WTC11 (cell line): ENCODE results near the gene OBP2B. TPM values are rescaled to one million over a fixed set of nuclear protein-coding genes. Genes with fewer than 3 reads are reported as not detected.

ENCODE experiments used
- ATAC-seq: fragments of 200-7000 bp; cut with Tn5 transposase; 2 replicates; pipeline ENCODE4 v1.10.0; 2021; ENCODE audit warnings: mild to moderate bottlenecking, moderate library complexity
- CTCF ChIA-PET: fragments of 300-600 bp; sonication (Branson Sonifier 250); formaldehyde crosslinking; loops from one replicate; lab custom pipeline; 2021; ENCODE audit warnings: antibody characterized with exemption; lab: Charles Lee
- POLR2A ChIA-PET: fragments of 350-600 bp; sonication (Branson Sonifier 250); formaldehyde crosslinking; loops from one replicate; lab custom pipeline; 2021; ENCODE audit warnings: antibody characterized with exemption; lab: Charles Lee
- DNase-seq: peaks from one replicate; pipeline ENCODE4 v3.0.0; 2021; ENCODE audit warnings: low spot score
- H3K27ac Mint-ChIP-seq: 2 replicates; pipeline ENCODE4 v1.8.0; 2021; ENCODE audit warnings: mixed read lengths
- H3K27me3 Mint-ChIP-seq: 2 replicates; pipeline ENCODE4 v1.8.0; 2021; ENCODE audit warnings: low read depth, mild to moderate bottlenecking, moderate library complexity, mixed read lengths
- H3K36me3 Mint-ChIP-seq: 2 replicates; pipeline ENCODE4 v1.8.0; 2021; ENCODE audit warnings: mixed read lengths
- H3K4me1 Mint-ChIP-seq: 2 replicates; pipeline ENCODE4 v1.8.0; 2022; ENCODE audit warnings: mixed read lengths
- H3K4me3 Mint-ChIP-seq: 2 replicates; pipeline ENCODE4 v1.8.0; 2021; ENCODE audit warnings: mild to moderate bottlenecking, moderate library complexity, mixed read lengths
- H3K9me3 Mint-ChIP-seq: 2 replicates; pipeline ENCODE4 v1.8.0; 2021; ENCODE audit warnings: mixed read lengths
- ATF1 ChIP-seq: sonication (generic); formaldehyde crosslinking; IDR thresholded peaks from 2 replicates; pipeline ENCODE4 v1.8.1; 2023; ENCODE audit warnings: mild to moderate bottlenecking, moderate library complexity, missing genetic modification reagents
- ELF4 ChIP-seq: sonication (generic); formaldehyde crosslinking; IDR thresholded peaks from 2 replicates; pipeline ENCODE4 v1.8.1; 2022; ENCODE audit warnings: low read depth, mild to moderate bottlenecking, moderate library complexity, missing genetic modification reagents
- EMX1 ChIP-seq: fragments of 250-450 bp; sonication (Bioruptor Pico); IDR thresholded peaks from 2 replicates; pipeline ENCODE4 v1.8.0; 2021; ENCODE audit warnings: mild to moderate bottlenecking
- ESRRA ChIP-seq: sonication (generic); formaldehyde crosslinking; IDR thresholded peaks from 2 replicates; pipeline ENCODE4 v1.8.1; 2022; ENCODE audit warnings: mild to moderate bottlenecking, missing genetic modification reagents, borderline replicate concordance
- FOXK1 ChIP-seq: sonication (generic); formaldehyde crosslinking; IDR thresholded peaks from 2 replicates; pipeline ENCODE4 v1.8.0; 2022; ENCODE audit warnings: mild to moderate bottlenecking, moderate library complexity, missing genetic modification reagents
- GABPB1 ChIP-seq: sonication (generic); formaldehyde crosslinking; IDR thresholded peaks from 2 replicates; pipeline ENCODE4 v1.8.1; 2023; ENCODE audit warnings: mild to moderate bottlenecking, missing genetic modification reagents
- GRHL2 ChIP-seq: fragments of 250-450 bp; sonication (Bioruptor Pico); IDR thresholded peaks from 2 replicates; pipeline ENCODE4 v1.8.0; 2022; ENCODE audit warnings: mild to moderate bottlenecking, moderate library complexity; ENCODE audit not compliant: insufficient replicate concordance, severe bottlenecking
- NFATC4 ChIP-seq: fragments of 250-450 bp; sonication (Bioruptor Pico); IDR thresholded peaks from 2 replicates; pipeline ENCODE4 v1.9.0; 2021; ENCODE audit warnings: mild to moderate bottlenecking
- NFYB ChIP-seq: sonication (generic); formaldehyde crosslinking; conservative IDR thresholded peaks from 2 replicates; pipeline ENCODE4 v1.8.0; 2022; ENCODE audit warnings: low read depth, missing genetic modification reagents
- NR1H2 ChIP-seq: sonication (generic); formaldehyde crosslinking; IDR thresholded peaks from 2 replicates; pipeline ENCODE4 v1.9.0; 2021; ENCODE audit warnings: mild to moderate bottlenecking, moderate library complexity, missing genetic modification reagents
- RORB ChIP-seq: fragments of 250-450 bp; sonication (Bioruptor Pico); IDR thresholded peaks from 2 replicates; pipeline ENCODE4 v1.9.0; 2021; ENCODE audit warnings: mild to moderate bottlenecking
- SMAD3 ChIP-seq: sonication (generic); formaldehyde crosslinking; IDR thresholded peaks from 2 replicates; pipeline ENCODE4 v1.8.0; 2022; ENCODE audit warnings: missing genetic modification reagents, mild to moderate bottlenecking, borderline replicate concordance
- SMAD4 ChIP-seq: sonication (generic); formaldehyde crosslinking; IDR thresholded peaks from 2 replicates; pipeline ENCODE4 v1.8.0; 2022; ENCODE audit warnings: mild to moderate bottlenecking, missing genetic modification reagents
- SP1 ChIP-seq: sonication (generic); formaldehyde crosslinking; conservative IDR thresholded peaks from 2 replicates; pipeline ENCODE4 v1.8.1; 2022; ENCODE audit warnings: missing genetic modification reagents
- ZNF263 ChIP-seq: sonication (generic); formaldehyde crosslinking; IDR thresholded peaks from 2 replicates; pipeline ENCODE4 v1.8.1; 2022; ENCODE audit warnings: low read depth, mild to moderate bottlenecking, moderate library complexity, missing genetic modification reagents
- ZNF423 ChIP-seq: fragments of 250-450 bp; sonication (Bioruptor Pico); IDR thresholded peaks from 2 replicates; pipeline ENCODE4 v2.1.2; 2022; ENCODE audit warnings: mild to moderate bottlenecking, moderate library complexity
- total RNA-seq: library from RNA; stranded (reverse); gene quantifications from 3 replicates; pipeline ENCODE4 v1.2.3, GENCODE V29; 2021
- TF ChIP-seq, protein P1 (sequence below): sonication (generic); formaldehyde crosslinking; IDR thresholded peaks from 2 replicates; pipeline ENCODE4 v1.8.0; 2023; ENCODE audit warnings: missing genetic modification reagents, mild to moderate bottlenecking, borderline replicate concordance
- TF ChIP-seq, protein P2 (sequence below): fragments of 250-450 bp; sonication (Bioruptor Pico); IDR thresholded peaks from 2 replicates; pipeline ENCODE4 v2.1.2; 2022; ENCODE audit warnings: mild to moderate bottlenecking, moderate library complexity
- TF ChIP-seq, protein P3 (sequence below): sonication (generic); formaldehyde crosslinking; conservative IDR thresholded peaks from 2 replicates; pipeline ENCODE4 v1.8.1; 2022; ENCODE audit warnings: mild to moderate bottlenecking, missing genetic modification reagents
- TF ChIP-seq, protein P4 (sequence below): fragments of 250-450 bp; sonication (Bioruptor Pico); IDR thresholded peaks from 2 replicates; pipeline ENCODE4 v1.9.0; 2021; ENCODE audit warnings: mild to moderate bottlenecking, borderline replicate concordance

OBP2B gene
- total RNA-seq, 1 experiment from 2014 or later, result not detected

DNA sequence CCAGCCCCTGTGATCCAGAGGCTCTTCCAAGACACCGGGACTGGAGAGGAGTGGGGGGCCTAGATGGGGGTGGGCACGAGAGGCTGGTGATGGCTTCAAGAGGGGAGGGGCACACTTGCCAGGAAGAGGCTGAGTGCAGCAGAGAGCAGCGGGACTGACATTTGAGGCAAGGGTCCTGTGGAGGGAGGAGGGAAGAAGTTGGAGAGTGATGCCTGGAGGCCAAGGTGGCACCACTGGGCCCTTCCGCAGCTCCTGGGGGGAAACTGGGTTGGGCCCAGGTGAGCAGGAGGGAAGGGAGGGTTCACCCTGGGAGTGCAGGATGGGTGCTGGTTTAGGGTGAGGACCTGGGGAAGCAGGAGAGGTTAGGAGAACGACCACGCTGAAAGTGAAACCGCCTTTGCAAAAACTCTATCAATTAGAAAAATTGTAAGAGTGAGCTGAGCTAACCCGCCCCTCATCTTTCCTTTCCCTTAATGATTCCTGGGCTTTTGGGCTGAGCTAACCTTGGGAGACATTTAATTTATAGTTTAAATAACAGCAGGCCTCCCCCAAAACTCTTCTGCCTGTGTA, 39.8 kb upstream of the OBP2B start:
- TF ChIP-seq ELF4 (CRISPR knock-in tag) (no peak), SP1 (CRISPR knock-in tag) (no peak), GABPB1 (CRISPR knock-in tag) (no peak), ZNF263 (CRISPR knock-in tag) (no peak), GRHL2 (no peak), SMAD4 (CRISPR knock-in tag) (no peak), EMX1 (no peak), ESRRA (CRISPR knock-in tag) (no peak), SMAD3 (CRISPR knock-in tag) (no peak), RORB (no peak), NFATC4 (CRISPR knock-in tag) (no peak), FOXK1 (CRISPR knock-in tag) (no peak), ZNF423 (no peak), ATF1 (CRISPR knock-in tag) (no peak), NFYB (no peak), NR1H2 (CRISPR knock-in tag) (no peak)
- TF ChIP-seq, protein P1, sequence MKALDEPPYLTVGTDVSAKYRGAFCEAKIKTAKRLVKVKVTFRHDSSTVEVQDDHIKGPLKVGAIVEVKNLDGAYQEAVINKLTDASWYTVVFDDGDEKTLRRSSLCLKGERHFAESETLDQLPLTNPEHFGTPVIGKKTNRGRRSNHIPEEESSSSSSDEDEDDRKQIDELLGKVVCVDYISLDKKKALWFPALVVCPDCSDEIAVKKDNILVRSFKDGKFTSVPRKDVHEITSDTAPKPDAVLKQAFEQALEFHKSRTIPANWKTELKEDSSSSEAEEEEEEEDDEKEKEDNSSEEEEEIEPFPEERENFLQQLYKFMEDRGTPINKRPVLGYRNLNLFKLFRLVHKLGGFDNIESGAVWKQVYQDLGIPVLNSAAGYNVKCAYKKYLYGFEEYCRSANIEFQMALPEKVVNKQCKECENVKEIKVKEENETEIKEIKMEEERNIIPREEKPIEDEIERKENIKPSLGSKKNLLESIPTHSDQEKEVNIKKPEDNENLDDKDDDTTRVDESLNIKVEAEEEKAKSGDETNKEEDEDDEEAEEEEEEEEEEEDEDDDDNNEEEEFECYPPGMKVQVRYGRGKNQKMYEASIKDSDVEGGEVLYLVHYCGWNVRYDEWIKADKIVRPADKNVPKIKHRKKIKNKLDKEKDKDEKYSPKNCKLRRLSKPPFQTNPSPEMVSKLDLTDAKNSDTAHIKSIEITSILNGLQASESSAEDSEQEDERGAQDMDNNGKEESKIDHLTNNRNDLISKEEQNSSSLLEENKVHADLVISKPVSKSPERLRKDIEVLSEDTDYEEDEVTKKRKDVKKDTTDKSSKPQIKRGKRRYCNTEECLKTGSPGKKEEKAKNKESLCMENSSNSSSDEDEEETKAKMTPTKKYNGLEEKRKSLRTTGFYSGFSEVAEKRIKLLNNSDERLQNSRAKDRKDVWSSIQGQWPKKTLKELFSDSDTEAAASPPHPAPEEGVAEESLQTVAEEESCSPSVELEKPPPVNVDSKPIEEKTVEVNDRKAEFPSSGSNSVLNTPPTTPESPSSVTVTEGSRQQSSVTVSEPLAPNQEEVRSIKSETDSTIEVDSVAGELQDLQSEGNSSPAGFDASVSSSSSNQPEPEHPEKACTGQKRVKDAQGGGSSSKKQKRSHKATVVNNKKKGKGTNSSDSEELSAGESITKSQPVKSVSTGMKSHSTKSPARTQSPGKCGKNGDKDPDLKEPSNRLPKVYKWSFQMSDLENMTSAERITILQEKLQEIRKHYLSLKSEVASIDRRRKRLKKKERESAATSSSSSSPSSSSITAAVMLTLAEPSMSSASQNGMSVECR, result no peak
- TF ChIP-seq, protein P2, sequence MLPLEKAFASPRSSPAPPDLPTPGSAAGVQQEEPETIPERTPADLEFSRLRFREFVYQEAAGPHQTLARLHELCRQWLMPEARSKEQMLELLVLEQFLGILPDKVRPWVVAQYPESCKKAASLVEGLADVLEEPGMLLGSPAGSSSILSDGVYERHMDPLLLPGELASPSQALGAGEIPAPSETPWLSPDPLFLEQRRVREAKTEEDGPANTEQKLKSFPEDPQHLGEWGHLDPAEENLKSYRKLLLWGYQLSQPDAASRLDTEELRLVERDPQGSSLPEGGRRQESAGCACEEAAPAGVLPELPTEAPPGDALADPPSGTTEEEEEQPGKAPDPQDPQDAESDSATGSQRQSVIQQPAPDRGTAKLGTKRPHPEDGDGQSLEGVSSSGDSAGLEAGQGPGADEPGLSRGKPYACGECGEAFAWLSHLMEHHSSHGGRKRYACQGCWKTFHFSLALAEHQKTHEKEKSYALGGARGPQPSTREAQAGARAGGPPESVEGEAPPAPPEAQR (CRISPR knock-in tag), result no peak
- TF ChIP-seq, protein P3, sequence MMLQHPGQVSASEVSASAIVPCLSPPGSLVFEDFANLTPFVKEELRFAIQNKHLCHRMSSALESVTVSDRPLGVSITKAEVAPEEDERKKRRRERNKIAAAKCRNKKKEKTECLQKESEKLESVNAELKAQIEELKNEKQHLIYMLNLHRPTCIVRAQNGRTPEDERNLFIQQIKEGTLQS, result no peak
- TF ChIP-seq, protein P4, sequence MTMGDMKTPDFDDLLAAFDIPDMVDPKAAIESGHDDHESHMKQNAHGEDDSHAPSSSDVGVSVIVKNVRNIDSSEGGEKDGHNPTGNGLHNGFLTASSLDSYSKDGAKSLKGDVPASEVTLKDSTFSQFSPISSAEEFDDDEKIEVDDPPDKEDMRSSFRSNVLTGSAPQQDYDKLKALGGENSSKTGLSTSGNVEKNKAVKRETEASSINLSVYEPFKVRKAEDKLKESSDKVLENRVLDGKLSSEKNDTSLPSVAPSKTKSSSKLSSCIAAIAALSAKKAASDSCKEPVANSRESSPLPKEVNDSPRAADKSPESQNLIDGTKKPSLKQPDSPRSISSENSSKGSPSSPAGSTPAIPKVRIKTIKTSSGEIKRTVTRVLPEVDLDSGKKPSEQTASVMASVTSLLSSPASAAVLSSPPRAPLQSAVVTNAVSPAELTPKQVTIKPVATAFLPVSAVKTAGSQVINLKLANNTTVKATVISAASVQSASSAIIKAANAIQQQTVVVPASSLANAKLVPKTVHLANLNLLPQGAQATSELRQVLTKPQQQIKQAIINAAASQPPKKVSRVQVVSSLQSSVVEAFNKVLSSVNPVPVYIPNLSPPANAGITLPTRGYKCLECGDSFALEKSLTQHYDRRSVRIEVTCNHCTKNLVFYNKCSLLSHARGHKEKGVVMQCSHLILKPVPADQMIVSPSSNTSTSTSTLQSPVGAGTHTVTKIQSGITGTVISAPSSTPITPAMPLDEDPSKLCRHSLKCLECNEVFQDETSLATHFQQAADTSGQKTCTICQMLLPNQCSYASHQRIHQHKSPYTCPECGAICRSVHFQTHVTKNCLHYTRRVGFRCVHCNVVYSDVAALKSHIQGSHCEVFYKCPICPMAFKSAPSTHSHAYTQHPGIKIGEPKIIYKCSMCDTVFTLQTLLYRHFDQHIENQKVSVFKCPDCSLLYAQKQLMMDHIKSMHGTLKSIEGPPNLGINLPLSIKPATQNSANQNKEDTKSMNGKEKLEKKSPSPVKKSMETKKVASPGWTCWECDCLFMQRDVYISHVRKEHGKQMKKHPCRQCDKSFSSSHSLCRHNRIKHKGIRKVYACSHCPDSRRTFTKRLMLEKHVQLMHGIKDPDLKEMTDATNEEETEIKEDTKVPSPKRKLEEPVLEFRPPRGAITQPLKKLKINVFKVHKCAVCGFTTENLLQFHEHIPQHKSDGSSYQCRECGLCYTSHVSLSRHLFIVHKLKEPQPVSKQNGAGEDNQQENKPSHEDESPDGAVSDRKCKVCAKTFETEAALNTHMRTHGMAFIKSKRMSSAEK (CRISPR knock-in tag), result no peak
- Mint-ChIP-seq H3K4me1 (peaks cover 8% of the 10 kb centered on the region; the same call in 1 of the 2 replicates), H3K9me3 (no peaks in the 10 kb centered on the region), H3K27ac (no peak overlapping the region), H3K4me3 (no peak overlapping the region), H3K36me3 (no peaks in the 10 kb centered on the region), H3K27me3 (peaks cover 3% of the 10 kb centered on the region)
- ChIA-PET CTCF (interaction anchor here (1.0 to 4.0 kb wide), 2 partner anchors 10 to 63 kb away, joined by 4 to 22 read pairs; no protein-coding TSS in a partner anchor), POLR2A (no interaction called here)
- no peak for DNase-seq
- no peak for ATAC-seq
